ENCODE measurements around the gene LTB4R.

Gene LTB4R

DNA sequence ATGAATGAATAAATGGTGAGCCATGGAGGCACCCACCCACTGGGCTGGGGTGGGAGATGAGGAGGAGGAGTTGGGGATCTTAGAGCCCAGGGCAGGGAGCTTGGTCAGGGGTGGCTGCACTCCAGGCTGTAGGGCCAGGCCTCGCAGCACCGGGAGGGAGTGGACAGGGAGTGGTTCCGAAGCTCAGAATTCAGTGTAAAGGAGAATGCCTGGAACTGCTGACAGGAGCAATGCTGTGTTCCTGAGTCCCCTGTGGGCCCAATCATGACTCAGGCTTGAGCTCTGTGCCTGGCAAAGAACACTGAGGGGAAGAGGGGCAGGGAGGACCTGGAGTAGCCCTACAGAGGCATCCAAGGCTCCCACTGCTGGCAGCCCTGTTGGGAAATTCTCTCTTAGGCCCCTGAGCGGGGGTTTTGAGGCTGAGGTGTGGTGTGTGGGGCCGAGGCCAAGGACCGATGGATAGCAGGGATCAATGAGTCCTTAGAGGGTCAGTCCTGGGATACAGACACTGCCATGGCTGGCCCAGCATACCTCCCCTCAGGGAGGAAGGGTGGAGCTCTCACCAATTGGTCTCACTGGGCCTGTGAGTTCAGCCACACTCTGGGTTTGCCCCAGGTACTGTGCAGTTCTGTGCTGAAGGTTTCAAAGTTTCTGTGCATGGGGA, 30.4 kb upstream of the LTB4R start:
- H3K27ac ChIP-seq (ENCODE audit: low read depth, low read length), result no peak overlapping the region
- H3K36me3 ChIP-seq (ENCODE audit: insufficient read depth, low read length), result no peaks in the 10 kb centered on the region
- H3K9ac ChIP-seq (ENCODE audit: low read length), result no peak overlapping the region
- H3K4me1 ChIP-seq (ENCODE audit: insufficient read depth, low read length), result no peaks in the 10 kb centered on the region
- H3K27me3 ChIP-seq (ENCODE audit: control insufficient read depth in 1 of 2, insufficient read depth in 2 of 2, low read length in 2 of 2), result no peaks in the 10 kb centered on the region
- no peaks in the 10 kb centered on the region for H3K9me3 ChIP-seq (ENCODE audit: low read length)
- H3K4me3 ChIP-seq (ENCODE audit: low read depth in 1 of 2, low read length in 2 of 2), result no peak overlapping the region

DNA sequence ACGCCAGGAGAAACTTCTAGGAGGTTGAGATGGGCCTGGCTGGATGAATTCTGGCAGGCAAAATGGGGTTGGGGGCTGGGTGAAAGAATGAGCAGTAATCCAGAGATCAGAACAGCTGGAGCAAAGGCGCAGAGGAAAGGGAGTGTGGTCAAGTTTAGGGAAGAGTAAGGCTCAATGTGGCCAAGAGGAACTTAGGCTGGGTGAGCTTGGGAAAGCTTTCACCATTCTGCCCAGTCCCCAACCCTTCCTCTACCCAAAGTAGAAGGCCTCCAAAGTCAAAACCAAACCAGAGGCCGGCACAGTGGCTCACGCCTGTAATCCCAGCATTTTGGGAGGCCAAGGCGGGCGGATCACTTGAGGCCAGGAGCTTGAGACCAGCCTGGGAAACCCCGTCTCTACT, 29.7 kb upstream of the LTB4R start:
- no peak overlapping the region for H3K4me3 ChIP-seq (ENCODE audit: low read depth in 1 of 2, low read length in 2 of 2)
- no peak overlapping the region for H3K27ac ChIP-seq (ENCODE audit: low read depth, low read length)
- H3K4me1 ChIP-seq (ENCODE audit: insufficient read depth, low read length), result no peaks in the 10 kb centered on the region
- H3K9ac ChIP-seq (ENCODE audit: low read length), result no peak overlapping the region
- no peaks in the 10 kb centered on the region for H3K27me3 ChIP-seq (ENCODE audit: control insufficient read depth in 1 of 2, insufficient read depth in 2 of 2, low read length in 2 of 2)
- H3K9me3 ChIP-seq (ENCODE audit: low read length), result no peaks in the 10 kb centered on the region
- H3K36me3 ChIP-seq (ENCODE audit: insufficient read depth, low read length), result no peaks in the 10 kb centered on the region

DNA sequence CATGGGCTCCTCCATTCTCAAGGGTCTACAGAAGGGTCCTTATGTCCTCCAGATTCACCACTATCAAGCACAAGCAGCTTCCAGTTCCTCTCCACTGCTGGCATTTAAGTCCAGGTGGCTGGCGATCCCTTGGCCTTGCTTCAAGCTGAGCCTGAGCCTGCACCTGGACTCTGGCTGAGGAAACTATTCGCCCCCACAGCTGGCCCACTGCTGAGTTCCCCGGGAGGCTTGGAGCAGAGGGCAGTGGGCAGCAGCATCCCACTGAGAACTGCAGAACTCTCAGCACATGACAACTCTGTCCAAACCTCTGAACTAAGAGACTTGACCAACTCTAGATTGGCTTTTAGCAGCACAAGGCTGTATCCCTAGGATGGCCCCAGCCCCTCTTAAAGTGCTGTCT, 28.6 kb upstream of the LTB4R start:
- H3K9ac ChIP-seq (ENCODE audit: low read length), result no peak overlapping the region
- no peak overlapping the region for H3K27ac ChIP-seq (ENCODE audit: low read depth, low read length)
- H3K9me3 ChIP-seq (ENCODE audit: low read length), result no peaks in the 10 kb centered on the region
- no peaks in the 10 kb centered on the region for H3K36me3 ChIP-seq (ENCODE audit: insufficient read depth, low read length)
- H3K4me1 ChIP-seq (ENCODE audit: insufficient read depth, low read length), result no peaks in the 10 kb centered on the region
- H3K4me3 ChIP-seq (ENCODE audit: low read depth in 1 of 2, low read length in 2 of 2), result no peak overlapping the region
- H3K27me3 ChIP-seq (ENCODE audit: control insufficient read depth in 1 of 2, insufficient read depth in 2 of 2, low read length in 2 of 2), result no peaks in the 10 kb centered on the region

DNA sequence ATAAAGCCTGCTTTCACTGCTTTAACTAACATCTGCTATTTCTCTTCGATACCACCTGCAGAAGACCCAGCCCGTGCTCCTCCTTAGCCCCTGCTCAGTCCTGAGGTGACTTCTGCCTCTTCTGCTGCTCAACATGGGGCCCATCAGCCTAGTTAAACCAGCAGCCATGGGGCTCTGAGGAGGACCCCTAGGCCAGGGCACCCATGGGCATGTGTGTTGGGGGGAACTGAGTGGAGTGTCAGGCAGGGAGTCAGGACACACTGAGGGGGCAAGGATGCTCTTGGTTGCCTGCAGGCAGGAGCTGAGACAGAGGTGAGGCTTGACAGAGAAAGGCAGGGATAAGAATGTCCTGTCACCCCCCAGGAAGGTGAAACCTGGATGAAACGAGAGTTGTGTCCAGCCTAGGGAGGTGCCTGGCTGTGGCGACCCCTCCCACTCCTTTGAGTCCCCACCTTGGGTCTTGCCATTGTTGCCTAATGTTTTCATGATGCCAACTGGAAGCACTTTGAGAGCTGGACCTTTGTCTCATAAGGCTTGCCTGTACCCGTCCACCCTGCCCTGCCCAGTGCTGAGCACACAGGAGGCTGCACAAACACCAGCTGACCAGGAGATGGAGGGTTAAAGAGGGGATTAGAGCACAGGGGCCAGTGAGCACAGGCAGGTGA, 27.4 kb upstream of the LTB4R start:
- Histone ChIP-seq H3K9ac (ENCODE audit: low read length) (no peak overlapping the region), H3K4me1 (ENCODE audit: insufficient read depth, low read length) (no peaks in the 10 kb centered on the region), H3K27me3 (ENCODE audit: control insufficient read depth in 1 of 2, insufficient read depth in 2 of 2, low read length in 2 of 2) (no peaks in the 10 kb centered on the region), H3K9me3 (ENCODE audit: low read length) (no peaks in the 10 kb centered on the region), H3K36me3 (ENCODE audit: insufficient read depth, low read length) (no peaks in the 10 kb centered on the region), H3K4me3 (ENCODE audit: low read depth in 1 of 2, low read length in 2 of 2) (no peak overlapping the region), H3K27ac (ENCODE audit: low read depth, low read length) (no peak overlapping the region)

DNA sequence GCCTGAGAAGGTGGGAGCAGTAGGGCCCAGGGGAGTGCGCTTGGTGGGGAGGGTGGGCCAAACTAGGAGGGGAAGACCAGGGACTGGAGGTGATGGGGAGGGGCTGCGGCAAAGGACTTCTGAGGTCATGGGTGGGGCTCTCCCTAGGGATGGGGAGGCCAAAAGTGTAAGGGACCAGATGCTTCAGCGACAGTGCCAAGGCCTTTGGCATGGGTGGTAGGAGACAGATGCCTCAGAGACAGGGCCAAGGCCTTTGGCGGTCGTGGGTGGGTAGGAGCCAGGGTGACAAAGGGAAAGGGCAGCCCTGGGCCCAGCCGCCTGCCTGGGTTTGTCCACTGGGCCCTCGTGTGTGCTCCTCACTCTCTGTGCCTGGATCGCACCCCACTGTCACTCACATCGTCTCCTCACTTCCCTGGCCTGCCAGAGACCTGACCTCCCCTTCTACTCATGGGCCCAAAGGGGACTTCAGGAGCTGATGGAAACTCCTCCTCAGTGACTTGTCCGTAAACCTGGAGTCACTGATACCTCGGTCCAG, 26.7 kb upstream of the LTB4R start:
- Histone ChIP-seq H3K27ac (ENCODE audit: low read depth, low read length) (no peak overlapping the region), H3K27me3 (ENCODE audit: control insufficient read depth in 1 of 2, insufficient read depth in 2 of 2, low read length in 2 of 2) (no peaks in the 10 kb centered on the region), H3K4me3 (ENCODE audit: low read depth in 1 of 2, low read length in 2 of 2) (no peak overlapping the region), H3K9ac (ENCODE audit: low read length) (no peak overlapping the region), H3K9me3 (ENCODE audit: low read length) (no peaks in the 10 kb centered on the region), H3K36me3 (ENCODE audit: insufficient read depth, low read length) (peaks cover 3% of the 10 kb centered on the region), H3K4me1 (ENCODE audit: insufficient read depth, low read length) (no peaks in the 10 kb centered on the region)

DNA sequence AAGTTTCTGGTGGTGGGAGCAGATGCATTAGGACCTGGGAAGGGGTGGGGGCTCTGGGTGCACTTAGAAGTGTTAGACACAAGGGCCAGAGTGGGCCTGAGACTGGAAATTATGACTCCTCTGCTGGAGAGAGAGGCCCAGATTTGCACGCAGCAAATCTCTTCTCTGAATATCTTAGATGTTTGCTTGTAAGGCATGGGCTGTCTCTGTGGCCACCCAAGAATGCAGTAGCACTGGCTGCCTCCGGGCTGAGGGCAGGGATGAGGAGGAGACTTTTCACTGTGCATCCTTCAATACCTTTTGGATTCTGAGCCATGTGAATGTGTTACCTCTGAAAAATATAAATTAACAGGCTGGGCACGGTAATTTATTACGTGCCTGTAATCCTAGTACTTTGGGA, 26.0 kb upstream of the LTB4R start:
- H3K4me3 ChIP-seq (ENCODE audit: low read depth in 1 of 2, low read length in 2 of 2), result no peak overlapping the region
- H3K9ac ChIP-seq (ENCODE audit: low read length), result no peak overlapping the region

DNA sequence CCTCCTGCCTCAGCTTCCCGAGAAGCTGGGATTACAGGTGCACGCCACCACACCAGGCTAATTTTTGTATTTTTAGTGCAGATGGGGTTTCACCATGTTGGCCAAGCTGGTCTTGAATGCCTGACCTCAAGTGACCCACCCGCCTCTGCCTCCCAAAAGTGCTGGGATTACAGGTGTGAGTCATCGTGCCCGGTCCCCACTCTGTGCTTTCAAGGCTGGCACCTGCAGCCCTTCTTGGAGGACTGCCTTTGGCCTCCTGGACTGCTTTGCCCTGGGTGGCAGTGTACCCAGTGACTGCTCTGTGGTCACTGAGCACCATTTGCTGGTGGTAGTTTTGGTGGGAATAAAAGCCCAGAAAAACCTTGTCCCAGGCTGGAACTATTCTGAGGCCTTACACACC, 24.3 kb upstream of the LTB4R start:
- H3K4me3 ChIP-seq (ENCODE audit: low read depth in 1 of 2, low read length in 2 of 2), result no peak overlapping the region
- H3K27me3 ChIP-seq (ENCODE audit: control insufficient read depth in 1 of 2, insufficient read depth in 2 of 2, low read length in 2 of 2), result no peaks in the 10 kb centered on the region
- H3K27ac ChIP-seq (ENCODE audit: low read depth, low read length), result no peak overlapping the region
- H3K36me3 ChIP-seq (ENCODE audit: insufficient read depth, low read length), result peaks cover 27% of the 10 kb centered on the region
- no peaks in the 10 kb centered on the region for H3K9me3 ChIP-seq (ENCODE audit: low read length)
- H3K9ac ChIP-seq (ENCODE audit: low read length), result no peak overlapping the region
- H3K4me1 ChIP-seq (ENCODE audit: insufficient read depth, low read length), result no peaks in the 10 kb centered on the region

More for the DNA sequence above, 26.0 kb upstream of the LTB4R start:
- H3K4me1 ChIP-seq (ENCODE audit: insufficient read depth, low read length), result no peaks in the 10 kb centered on the region
- no peaks in the 10 kb centered on the region for H3K9me3 ChIP-seq (ENCODE audit: low read length)
- no peak overlapping the region for H3K27ac ChIP-seq (ENCODE audit: low read depth, low read length)
- H3K27me3 ChIP-seq (ENCODE audit: control insufficient read depth in 1 of 2, insufficient read depth in 2 of 2, low read length in 2 of 2), result no peaks in the 10 kb centered on the region
- H3K36me3 ChIP-seq (ENCODE audit: insufficient read depth, low read length), result peaks cover 10% of the 10 kb centered on the region

DNA sequence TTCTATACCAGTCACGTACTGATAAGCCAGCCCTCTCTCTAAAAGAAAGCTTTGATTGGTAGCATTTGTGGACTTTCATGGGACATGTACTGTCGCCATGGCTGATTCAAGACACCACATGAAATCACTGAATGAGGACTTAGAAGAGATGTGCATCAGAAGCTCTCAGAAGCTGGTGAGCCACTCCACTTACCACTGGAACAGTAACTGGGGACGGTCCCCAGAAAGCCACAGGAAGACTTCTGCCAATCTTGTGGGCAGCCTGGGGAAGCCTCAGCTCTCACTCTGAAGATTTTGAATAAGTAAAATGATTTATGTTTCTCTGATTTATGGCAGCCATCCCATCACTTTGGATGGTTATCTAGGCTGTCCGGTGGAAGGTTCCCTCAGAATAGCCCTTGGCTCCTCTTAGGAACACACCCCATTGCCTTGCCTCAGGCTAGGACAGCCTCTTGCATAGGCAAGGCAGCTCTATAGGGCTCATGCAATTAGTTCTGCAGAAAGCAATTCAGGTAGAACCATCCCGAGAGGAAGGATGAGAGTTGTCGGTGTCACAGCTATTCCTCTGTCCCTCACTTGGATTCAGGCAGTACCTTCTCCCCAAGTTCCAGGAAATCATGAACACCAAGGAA, 21.5 kb upstream of the LTB4R start:
- no peaks in the 10 kb centered on the region for H3K4me1 ChIP-seq (ENCODE audit: insufficient read depth, low read length)
- H3K4me3 ChIP-seq (ENCODE audit: low read depth in 1 of 2, low read length in 2 of 2), result no peak overlapping the region
- no peak overlapping the region for H3K27ac ChIP-seq (ENCODE audit: low read depth, low read length)
- no peaks in the 10 kb centered on the region for H3K27me3 ChIP-seq (ENCODE audit: control insufficient read depth in 1 of 2, insufficient read depth in 2 of 2, low read length in 2 of 2)
- no peak overlapping the region for H3K9ac ChIP-seq (ENCODE audit: low read length)
- peaks cover 35% of the 10 kb centered on the region for H3K36me3 ChIP-seq (ENCODE audit: insufficient read depth, low read length)
- no peaks in the 10 kb centered on the region for H3K9me3 ChIP-seq (ENCODE audit: low read length)

DNA sequence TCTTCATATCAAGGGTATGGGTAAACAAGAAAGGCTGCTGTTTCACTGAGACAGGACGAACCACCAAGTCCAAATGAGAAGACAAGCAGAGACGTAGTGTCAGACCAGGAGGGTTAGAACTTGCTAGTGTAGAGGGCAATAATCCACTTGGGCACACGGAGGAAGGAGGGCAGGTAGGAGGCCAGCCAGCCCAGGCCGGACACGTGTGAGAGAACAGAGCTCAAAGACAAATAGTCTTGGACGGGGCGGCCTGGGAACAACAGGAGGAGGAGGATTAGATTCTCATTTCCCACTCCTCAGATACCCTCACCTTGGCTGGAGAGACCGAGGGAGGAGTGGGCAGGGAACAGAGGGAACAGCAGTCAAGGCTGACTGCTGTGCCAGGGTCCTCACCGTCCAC, 20.6 kb upstream of the LTB4R start:
- H3K4me1 ChIP-seq (ENCODE audit: insufficient read depth, low read length), result no peaks in the 10 kb centered on the region
- no peaks in the 10 kb centered on the region for H3K27me3 ChIP-seq (ENCODE audit: control insufficient read depth in 1 of 2, insufficient read depth in 2 of 2, low read length in 2 of 2)
- no peak overlapping the region for H3K4me3 ChIP-seq (ENCODE audit: low read depth in 1 of 2, low read length in 2 of 2)
- H3K9ac ChIP-seq (ENCODE audit: low read length), result no peak overlapping the region
- no peak overlapping the region for H3K27ac ChIP-seq (ENCODE audit: low read depth, low read length)
- H3K36me3 ChIP-seq (ENCODE audit: insufficient read depth, low read length), result peaks cover 42% of the 10 kb centered on the region
- no peaks in the 10 kb centered on the region for H3K9me3 ChIP-seq (ENCODE audit: low read length)

DNA sequence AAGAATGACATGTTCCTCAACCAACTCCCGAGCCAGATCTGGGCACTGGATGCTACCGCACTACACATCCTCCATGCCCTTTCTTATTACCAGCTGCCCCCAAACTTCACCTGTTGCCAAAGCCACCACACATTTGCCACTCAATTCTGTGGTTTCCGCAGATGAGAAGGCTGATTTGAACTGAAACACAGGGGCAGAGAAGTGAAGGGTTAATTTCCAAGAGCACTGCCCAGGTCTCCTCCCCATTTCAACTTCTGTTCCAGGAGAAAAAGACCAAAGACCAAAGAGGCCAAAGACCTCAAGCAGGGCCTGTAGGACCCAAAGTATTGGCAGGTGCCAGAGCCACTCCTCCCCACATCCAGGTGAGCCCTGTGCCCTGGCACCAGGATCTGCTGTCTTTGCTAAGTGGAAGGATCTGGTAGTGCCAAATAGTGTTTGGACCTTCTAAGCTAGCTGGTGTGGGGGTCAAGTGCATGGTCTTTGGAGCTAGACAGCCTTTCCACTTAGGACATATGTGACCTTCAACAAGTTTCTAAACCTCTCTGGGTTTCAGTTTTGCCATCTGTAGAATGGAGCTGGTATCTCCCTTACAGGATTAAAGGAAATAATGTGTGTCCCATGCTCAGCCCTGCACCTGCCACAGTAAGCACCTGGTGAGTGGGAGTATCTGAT, 19.7 kb upstream of the LTB4R start:
- peaks cover 1% of the 10 kb centered on the region for H3K4me1 ChIP-seq (ENCODE audit: insufficient read depth, low read length)

DNA sequence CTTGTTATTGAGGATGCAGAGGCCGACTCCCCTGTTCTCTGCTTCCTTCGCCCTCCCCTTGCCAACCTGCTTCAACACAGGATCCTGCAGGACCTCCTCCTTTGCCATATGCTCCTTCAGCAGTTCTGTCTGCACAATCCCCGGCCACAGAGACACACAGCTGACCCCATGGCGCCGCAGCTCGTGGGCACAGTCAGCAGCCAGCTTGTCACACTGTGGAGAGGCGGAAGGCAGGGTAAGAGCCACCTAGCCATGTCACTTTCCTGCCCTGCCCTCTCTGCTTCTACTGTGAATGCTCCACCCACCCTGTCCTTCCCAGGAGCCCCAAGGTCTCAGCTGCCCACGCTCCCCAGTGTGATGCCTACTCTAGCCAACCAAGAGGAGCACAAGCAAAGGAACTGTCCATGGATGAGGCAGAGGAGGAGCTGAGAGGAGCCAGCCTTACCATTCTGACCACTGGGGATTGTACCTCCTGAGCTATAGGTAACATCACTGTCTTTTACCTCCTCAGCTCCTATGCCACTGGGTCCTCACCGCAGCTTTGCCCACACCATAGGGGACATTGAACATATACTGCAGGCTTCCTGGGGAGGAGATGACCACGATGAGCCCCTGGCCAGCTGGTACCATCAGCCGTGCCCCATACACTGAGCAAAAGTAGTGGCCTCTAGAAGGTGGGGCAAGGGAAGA, 19.0 kb upstream of the LTB4R start:
- H3K9ac ChIP-seq (ENCODE audit: low read length), result no peak overlapping the region
- no peak overlapping the region for H3K27ac ChIP-seq (ENCODE audit: low read depth, low read length)
- H3K27me3 ChIP-seq (ENCODE audit: control insufficient read depth in 1 of 2, insufficient read depth in 2 of 2, low read length in 2 of 2), result no peaks in the 10 kb centered on the region
- peaks cover 5% of the 10 kb centered on the region for H3K4me1 ChIP-seq (ENCODE audit: insufficient read depth, low read length)
- H3K4me3 ChIP-seq (ENCODE audit: low read depth in 1 of 2, low read length in 2 of 2), result no peak overlapping the region
- no peaks in the 10 kb centered on the region for H3K9me3 ChIP-seq (ENCODE audit: low read length)
- peaks cover 49% of the 10 kb centered on the region for H3K36me3 ChIP-seq (ENCODE audit: insufficient read depth, low read length)

More for the DNA sequence above, 19.7 kb upstream of the LTB4R start:
- H3K27me3 ChIP-seq (ENCODE audit: control insufficient read depth in 1 of 2, insufficient read depth in 2 of 2, low read length in 2 of 2), result no peaks in the 10 kb centered on the region
- peaks cover 49% of the 10 kb centered on the region for H3K36me3 ChIP-seq (ENCODE audit: insufficient read depth, low read length)
- H3K9me3 ChIP-seq (ENCODE audit: low read length), result no peaks in the 10 kb centered on the region
- no peak overlapping the region for H3K4me3 ChIP-seq (ENCODE audit: low read depth in 1 of 2, low read length in 2 of 2)
- no peak overlapping the region for H3K9ac ChIP-seq (ENCODE audit: low read length)
- H3K27ac ChIP-seq (ENCODE audit: low read depth, low read length), result no peak overlapping the region

All from muscle layer of colon (tissue), 2 donors.